Retinal pigment epithelial cell (primary cell): ENCODE data around the gene TSHZ2.
A peak's percentile ranks its signal among the peaks of the same experiment; 100 is the strongest.

Source experiments
- DNase-seq: peaks from one replicate; pipeline ENCODE4 v3.0.0-alpha.2; 2010; ENCODE audit warnings: low read depth
- H3K4me3 ChIP-seq: 2 replicates; pipeline ENCODE4 v1.5.1; 2011; ENCODE audit warnings: mild to moderate bottlenecking, low read length, control low read depth, moderate library complexity
- CTCF ChIP-seq: conservative IDR thresholded peaks from 2 replicates; pipeline ENCODE4 v1.5.1; 2011; ENCODE audit warnings: low read depth, low read length, control low read depth, inconsistent platforms

Gene TSHZ2

GRCh38 chr20:53488775-53489272 lies 516.7 kb downstream of the TSHZ2 start:
- no peak for DNase-seq
- no peak overlapping the region for H3K4me3 ChIP-seq
- TF ChIP-seq CTCF: no peak

GRCh38 chr20:53489528-53489927 lies 517.4 kb downstream of the TSHZ2 start:
- no peak overlapping the region for H3K4me3 ChIP-seq
- no peak for DNase-seq
- no peak for TF ChIP-seq CTCF

- TF ChIP-seq CTCF: no peak
- no peak overlapping the region for H3K4me3 ChIP-seq
- DNase-seq: no peak
These were observed 518.5 kb downstream of the TSHZ2 start for GRCh38 chr20:53490620-53491019.

GRCh38 chr20:53491462-53491861 lies 519.3 kb downstream of the TSHZ2 start:
- no peak for TF ChIP-seq CTCF
- no peak for DNase-seq
- H3K4me3 ChIP-seq: no peak overlapping the region

- H3K4me3 ChIP-seq: no peak overlapping the region
- no peak for DNase-seq
- no peak for TF ChIP-seq CTCF
These were observed 520.1 kb downstream of the TSHZ2 start for GRCh38 chr20:53492212-53492611.

- peak; percentile 15 for TF ChIP-seq CTCF
- DNase-seq: no peak
- H3K4me3 ChIP-seq: no peak overlapping the region
These were observed 521.2 kb downstream of the TSHZ2 start for GRCh38 chr20:53493311-53493857.

DNA sequence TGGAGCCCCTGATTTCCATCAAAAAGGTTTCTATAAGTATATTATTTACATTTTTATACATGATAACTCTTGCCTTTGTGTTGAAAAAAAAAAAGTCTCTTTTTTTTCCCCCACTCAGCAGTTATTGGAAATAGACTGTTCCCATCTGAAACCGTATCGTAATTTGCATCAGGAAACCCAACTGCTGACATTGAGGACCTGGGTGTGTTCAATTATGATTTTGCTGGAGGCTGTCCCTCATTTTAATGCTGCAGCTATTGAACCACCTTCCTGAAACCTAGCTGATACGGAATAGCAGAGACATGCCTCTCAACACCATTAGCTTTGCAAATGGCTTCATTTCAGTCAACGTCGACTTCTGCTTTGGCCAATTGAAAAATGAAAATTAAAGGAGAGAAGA lies 522.6 kb downstream of the TSHZ2 start:
- no peak for DNase-seq
- no peak for TF ChIP-seq CTCF
- no peak overlapping the region for H3K4me3 ChIP-seq
